HG02943 (cell line): Measurements from ENCODE around the gene UBE2S.
"Not testable (repeated sequence)": the region's sequence is repeated elsewhere in the genome, so short reads cannot be mapped to it uniquely, and the experiment has no call there.

Experiments
- ATAC-seq: cut with Tn5 transposase; IDR thresholded peaks from one replicate; pipeline ENCODE4 v1.9.1; 2021; ENCODE audit warnings: mild to moderate bottlenecking, low read depth, moderate library complexity; ENCODE audit not compliant: unreplicated experiment

Gene UBE2S

GRCh38 chr19:55440411-55441105 is 33.0 kb upstream of the UBE2S start:
- ATAC-seq: no peak

- ATAC-seq: no peak
These were observed 31.5 kb upstream of the UBE2S start for GRCh38 chr19:55439052-55439451.

GRCh38 chr19:55437410-55437809 is 29.8 kb upstream of the UBE2S start:
- ATAC-seq: no peak

GRCh38 chr19:55436847-55437246 is 29.3 kb upstream of the UBE2S start:
- no peak for ATAC-seq

- no peak for ATAC-seq
These were observed 27.4 kb upstream of the UBE2S start for GRCh38 chr19:55435020-55435419.

GRCh38 chr19:55434356-55434919 is 26.9 kb upstream of the UBE2S start:
- no peak for ATAC-seq

GRCh38 chr19:55433292-55433691 is 25.7 kb upstream of the UBE2S start:
- no peak for ATAC-seq

- no peak for ATAC-seq
These were observed 24.8 kb upstream of the UBE2S start for GRCh38 chr19:55432241-55432959.

GRCh38 chr19:55431183-55431582 is 23.6 kb upstream of the UBE2S start:
- ATAC-seq: no peak

- ATAC-seq: no peak
These were observed 18.5 kb upstream of the UBE2S start for GRCh38 chr19:55426042-55426441.

- ATAC-seq: no peak
These were observed 16.9 kb upstream of the UBE2S start for GRCh38 chr19:55424518-55424917.

- ATAC-seq: no peak
These were observed 15.8 kb upstream of the UBE2S start for GRCh38 chr19:55423225-55424005.

- not testable (repeated sequence) for ATAC-seq
These were observed 13.7 kb upstream of the UBE2S start for GRCh38 chr19:55421281-55421680.

GRCh38 chr19:55419624-55420236 is 12.1 kb upstream of the UBE2S start:
- ATAC-seq: no peak

- no peak for ATAC-seq
These were observed 11.5 kb upstream of the UBE2S start for GRCh38 chr19:55419103-55419502.

- no peak for ATAC-seq
These were observed 10.6 kb upstream of the UBE2S start for GRCh38 chr19:55418185-55418584.

GRCh38 chr19:55410168-55410567 is 2.6 kb upstream of the UBE2S start:
- no peak for ATAC-seq

- not testable (repeated sequence) for ATAC-seq
These were observed 1.6 kb upstream of the UBE2S start for GRCh38 chr19:55409179-55409578.

GRCh38 chr19:55408533-55408872 is 915 bp upstream of the UBE2S start:
- ATAC-seq: no peak

- peak; percentile 91 for ATAC-seq
These were observed 378 bp upstream of the UBE2S start for GRCh38 chr19:55407800-55408532.
